Stimulated activated CD8-positive, alpha-beta memory T cell treated with anti-CD3 and anti-CD28 coated beads, Interleukin-7, amount 100 ng/mL, for 24 hours (primary cell): ENCODE data around the gene SFSWAP.
"Not testable (repeated sequence)": the region's sequence is repeated elsewhere in the genome, so short reads cannot be mapped to it uniquely, and the experiment has no call there.

ENCODE experiments used
- DNase-seq: peaks from one replicate; pipeline ENCODE4 v3.0.0-alpha.2; 2020; ENCODE audit warnings: low read depth

SFSWAP gene

GRCh38 chr12:131788070-131788469 lies 77.2 kb downstream of the SFSWAP start:
- DNase-seq = no peak

GRCh38 chr12:131789638-131790037 lies 78.7 kb downstream of the SFSWAP start:
- DNase-seq = no peak

GRCh38 chr12:131793243-131794022 lies 82.5 kb downstream of the SFSWAP start:
- no peak for DNase-seq

GRCh38 chr12:131794061-131794460 lies 83.2 kb downstream of the SFSWAP start:
- DNase-seq = no peak

- no peak for DNase-seq
These were observed 83.7 kb downstream of the SFSWAP start for GRCh38 chr12:131794573-131794972.

- no peak for DNase-seq
These were observed 84.2 kb downstream of the SFSWAP start for GRCh38 chr12:131795064-131795463.

- no peak for DNase-seq
These were observed 85.0 kb downstream of the SFSWAP start for GRCh38 chr12:131795690-131796410.

- no peak for DNase-seq
These were observed 85.5 kb downstream of the SFSWAP start for GRCh38 chr12:131796411-131796736.

- no peak for DNase-seq
These were observed 86.1 kb downstream of the SFSWAP start for GRCh38 chr12:131796754-131797587.

- no peak for DNase-seq
These were observed 86.7 kb downstream of the SFSWAP start for GRCh38 chr12:131797588-131797934.

GRCh38 chr12:131799195-131799594 lies 88.3 kb downstream of the SFSWAP start:
- no peak for DNase-seq

GRCh38 chr12:131799828-131800593 lies 89.1 kb downstream of the SFSWAP start:
- no peak for DNase-seq

GRCh38 chr12:131800594-131801135 lies 89.8 kb downstream of the SFSWAP start:
- DNase-seq = no peak

GRCh38 chr12:131801254-131801866 lies 90.5 kb downstream of the SFSWAP start:
- no peak for DNase-seq

GRCh38 chr12:131803961-131804521 lies 93.2 kb downstream of the SFSWAP start:
- no peak for DNase-seq

GRCh38 chr12:131805421-131805820 lies 94.5 kb downstream of the SFSWAP start:
- no peak for DNase-seq

GRCh38 chr12:131806674-131807073 lies 95.8 kb downstream of the SFSWAP start:
- DNase-seq = no peak

- DNase-seq = no peak
These were observed 98.0 kb downstream of the SFSWAP start for GRCh38 chr12:131808744-131809371.

- DNase-seq = not testable (repeated sequence)
These were observed 98.8 kb downstream of the SFSWAP start for GRCh38 chr12:131809476-131810254.

GRCh38 chr12:131810726-131811125 lies 99.8 kb downstream of the SFSWAP start:
- no peak for DNase-seq
